H1 (cell line): ENCODE measurements around the gene AMPD3. TPM values are rescaled to one million over a fixed set of nuclear protein-coding genes. Genes with fewer than 3 reads are reported as not detected.

ENCODE experiments used
- CBX5 ChIP-seq: fragments of 300-800, 300-1000 bp; sonication (generic); IDR thresholded peaks from 2 replicates; pipeline ENCODE4 v1.7.1; 2016; ENCODE audit warnings: antibody characterized with exemption, low read length, low read depth
- CEBPB ChIP-seq: IDR thresholded peaks from 2 replicates; pipeline ENCODE4 v1.6.1; 2012; ENCODE audit warnings: low read depth, low read length
- CREB1 ChIP-seq: IDR thresholded peaks from 2 replicates; pipeline ENCODE4 v1.6.1; 2012; ENCODE audit warnings: inconsistent platforms
- CTBP2 ChIP-seq: IDR thresholded peaks from 2 replicates; pipeline ENCODE4 v1.7.0; 2011; ENCODE audit warnings: borderline replicate concordance, mild to moderate bottlenecking, moderate library complexity, mixed read lengths, low read length; ENCODE audit not compliant: insufficient read depth, insufficient read length
- KDM5A ChIP-seq: fragments of 200-600 bp; IDR thresholded peaks from 2 replicates; pipeline ENCODE4 v1.7.1; 2012; ENCODE audit warnings: mild to moderate bottlenecking, low read length, inconsistent platforms, mixed read lengths
- NRF1 ChIP-seq: IDR thresholded peaks from 2 replicates; pipeline ENCODE4 v1.6.1; 2011; ENCODE audit warnings: mild to moderate bottlenecking, low read depth, low read length, improper control_type of control experiment
- POU5F1 ChIP-seq: IDR thresholded peaks from 2 replicates; pipeline ENCODE4 v1.6.1; 2011; ENCODE audit warnings: low read depth, mild to moderate bottlenecking, low read length, moderate library complexity
- SP4 ChIP-seq: IDR thresholded peaks from 2 replicates; pipeline ENCODE4 v1.6.1; 2012; ENCODE audit warnings: low read length, inconsistent platforms
- TEAD4 ChIP-seq: IDR thresholded peaks from 2 replicates; pipeline ENCODE4 v1.6.1; 2012; ENCODE audit warnings: low read depth, low read length, inconsistent platforms, mixed read lengths
- polyA plus RNA-seq, 7 experiments: library from polyadenylated mRNA; depleted of rRNA in 3 of 7; stranded (reverse) in 5 of 7; unstranded in 2 of 7; fragments of >200 nt in 5 of 7; fragments of 200-250 nt in 2 of 7; gene quantifications; 1 replicate in 5 of 7; 2 replicates in 1 of 7; 4 replicates in 1 of 7; pipeline versions ENCODE4 v1.2.1 to v1.2.3, GENCODE V29; 2011 to 2013; ENCODE audit warnings: missing spikeins in 2 of 7, mixed read lengths in 2 of 7
- total RNA-seq: library from RNA; stranded (reverse); fragmentation: NEBNext Ultra II Directional; extraction: Animal tissue kit (Norgen Biotek cat#: 25700); gene quantifications from 2 replicates; pipeline ENCODE4 v1.2.1, GENCODE V29; 2021
- TF ChIP-seq, protein P1 (sequence below): fragments of 300-600 bp; sonication (generic); IDR thresholded peaks from 2 replicates; pipeline ENCODE4 v1.7.1; 2012; ENCODE audit warnings: low read length, moderate library complexity, mild to moderate bottlenecking, inconsistent platforms; ENCODE audit not compliant: insufficient replicate concordance
- TF ChIP-seq, protein P2 (sequence below): IDR thresholded peaks from 2 replicates; pipeline ENCODE4 v1.6.1; 2012; ENCODE audit warnings: low read length, inconsistent platforms

The AMPD3 gene
- total and polyA plus RNA-seq, 2 of the 8 experiments (the other 6 are each of a cell fraction or from before 2014, with no cell fraction given): 4.0 to 6.3 TPM

DNA sequence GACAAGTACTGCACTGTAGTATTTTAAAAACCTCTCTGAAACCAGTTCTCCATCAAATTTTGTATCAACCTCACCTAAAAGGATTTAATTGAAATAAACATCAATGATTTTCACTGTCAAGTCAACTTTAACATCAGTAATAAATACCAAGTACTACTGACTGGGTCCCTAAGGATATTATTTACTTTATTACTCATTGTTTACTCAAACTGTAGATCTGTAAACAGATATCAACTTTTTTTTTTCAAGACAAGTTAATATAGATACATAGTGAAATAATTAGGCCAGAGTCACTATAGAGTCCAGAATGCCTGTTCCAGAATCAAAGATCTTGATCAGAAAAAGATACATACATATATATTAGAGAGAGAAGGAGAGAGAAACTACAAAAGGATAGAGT lies 84.3 kb downstream of the AMPD3 start (continued):
- TF ChIP-seq, protein P1, sequence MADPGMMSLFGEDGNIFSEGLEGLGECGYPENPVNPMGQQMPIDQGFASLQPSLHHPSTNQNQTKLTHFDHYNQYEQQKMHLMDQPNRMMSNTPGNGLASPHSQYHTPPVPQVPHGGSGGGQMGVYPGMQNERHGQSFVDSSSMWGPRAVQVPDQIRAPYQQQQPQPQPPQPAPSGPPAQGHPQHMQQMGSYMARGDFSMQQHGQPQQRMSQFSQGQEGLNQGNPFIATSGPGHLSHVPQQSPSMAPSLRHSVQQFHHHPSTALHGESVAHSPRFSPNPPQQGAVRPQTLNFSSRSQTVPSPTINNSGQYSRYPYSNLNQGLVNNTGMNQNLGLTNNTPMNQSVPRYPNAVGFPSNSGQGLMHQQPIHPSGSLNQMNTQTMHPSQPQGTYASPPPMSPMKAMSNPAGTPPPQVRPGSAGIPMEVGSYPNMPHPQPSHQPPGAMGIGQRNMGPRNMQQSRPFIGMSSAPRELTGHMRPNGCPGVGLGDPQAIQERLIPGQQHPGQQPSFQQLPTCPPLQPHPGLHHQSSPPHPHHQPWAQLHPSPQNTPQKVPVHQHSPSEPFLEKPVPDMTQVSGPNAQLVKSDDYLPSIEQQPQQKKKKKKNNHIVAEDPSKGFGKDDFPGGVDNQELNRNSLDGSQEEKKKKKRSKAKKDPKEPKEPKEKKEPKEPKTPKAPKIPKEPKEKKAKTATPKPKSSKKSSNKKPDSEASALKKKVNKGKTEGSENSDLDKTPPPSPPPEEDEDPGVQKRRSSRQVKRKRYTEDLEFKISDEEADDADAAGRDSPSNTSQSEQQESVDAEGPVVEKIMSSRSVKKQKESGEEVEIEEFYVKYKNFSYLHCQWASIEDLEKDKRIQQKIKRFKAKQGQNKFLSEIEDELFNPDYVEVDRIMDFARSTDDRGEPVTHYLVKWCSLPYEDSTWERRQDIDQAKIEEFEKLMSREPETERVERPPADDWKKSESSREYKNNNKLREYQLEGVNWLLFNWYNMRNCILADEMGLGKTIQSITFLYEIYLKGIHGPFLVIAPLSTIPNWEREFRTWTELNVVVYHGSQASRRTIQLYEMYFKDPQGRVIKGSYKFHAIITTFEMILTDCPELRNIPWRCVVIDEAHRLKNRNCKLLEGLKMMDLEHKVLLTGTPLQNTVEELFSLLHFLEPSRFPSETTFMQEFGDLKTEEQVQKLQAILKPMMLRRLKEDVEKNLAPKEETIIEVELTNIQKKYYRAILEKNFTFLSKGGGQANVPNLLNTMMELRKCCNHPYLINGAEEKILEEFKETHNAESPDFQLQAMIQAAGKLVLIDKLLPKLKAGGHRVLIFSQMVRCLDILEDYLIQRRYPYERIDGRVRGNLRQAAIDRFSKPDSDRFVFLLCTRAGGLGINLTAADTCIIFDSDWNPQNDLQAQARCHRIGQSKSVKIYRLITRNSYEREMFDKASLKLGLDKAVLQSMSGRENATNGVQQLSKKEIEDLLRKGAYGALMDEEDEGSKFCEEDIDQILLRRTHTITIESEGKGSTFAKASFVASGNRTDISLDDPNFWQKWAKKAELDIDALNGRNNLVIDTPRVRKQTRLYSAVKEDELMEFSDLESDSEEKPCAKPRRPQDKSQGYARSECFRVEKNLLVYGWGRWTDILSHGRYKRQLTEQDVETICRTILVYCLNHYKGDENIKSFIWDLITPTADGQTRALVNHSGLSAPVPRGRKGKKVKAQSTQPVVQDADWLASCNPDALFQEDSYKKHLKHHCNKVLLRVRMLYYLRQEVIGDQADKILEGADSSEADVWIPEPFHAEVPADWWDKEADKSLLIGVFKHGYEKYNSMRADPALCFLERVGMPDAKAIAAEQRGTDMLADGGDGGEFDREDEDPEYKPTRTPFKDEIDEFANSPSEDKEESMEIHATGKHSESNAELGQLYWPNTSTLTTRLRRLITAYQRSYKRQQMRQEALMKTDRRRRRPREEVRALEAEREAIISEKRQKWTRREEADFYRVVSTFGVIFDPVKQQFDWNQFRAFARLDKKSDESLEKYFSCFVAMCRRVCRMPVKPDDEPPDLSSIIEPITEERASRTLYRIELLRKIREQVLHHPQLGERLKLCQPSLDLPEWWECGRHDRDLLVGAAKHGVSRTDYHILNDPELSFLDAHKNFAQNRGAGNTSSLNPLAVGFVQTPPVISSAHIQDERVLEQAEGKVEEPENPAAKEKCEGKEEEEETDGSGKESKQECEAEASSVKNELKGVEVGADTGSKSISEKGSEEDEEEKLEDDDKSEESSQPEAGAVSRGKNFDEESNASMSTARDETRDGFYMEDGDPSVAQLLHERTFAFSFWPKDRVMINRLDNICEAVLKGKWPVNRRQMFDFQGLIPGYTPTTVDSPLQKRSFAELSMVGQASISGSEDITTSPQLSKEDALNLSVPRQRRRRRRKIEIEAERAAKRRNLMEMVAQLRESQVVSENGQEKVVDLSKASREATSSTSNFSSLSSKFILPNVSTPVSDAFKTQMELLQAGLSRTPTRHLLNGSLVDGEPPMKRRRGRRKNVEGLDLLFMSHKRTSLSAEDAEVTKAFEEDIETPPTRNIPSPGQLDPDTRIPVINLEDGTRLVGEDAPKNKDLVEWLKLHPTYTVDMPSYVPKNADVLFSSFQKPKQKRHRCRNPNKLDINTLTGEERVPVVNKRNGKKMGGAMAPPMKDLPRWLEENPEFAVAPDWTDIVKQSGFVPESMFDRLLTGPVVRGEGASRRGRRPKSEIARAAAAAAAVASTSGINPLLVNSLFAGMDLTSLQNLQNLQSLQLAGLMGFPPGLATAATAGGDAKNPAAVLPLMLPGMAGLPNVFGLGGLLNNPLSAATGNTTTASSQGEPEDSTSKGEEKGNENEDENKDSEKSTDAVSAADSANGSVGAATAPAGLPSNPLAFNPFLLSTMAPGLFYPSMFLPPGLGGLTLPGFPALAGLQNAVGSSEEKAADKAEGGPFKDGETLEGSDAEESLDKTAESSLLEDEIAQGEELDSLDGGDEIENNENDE: no peak
- TF ChIP-seq NRF1 (no peak), KDM5A (no peak), SP4 (no peak), TEAD4 (no peak), POU5F1 (no peak), CREB1 (no peak), CEBPB (no peak), CTBP2 (no peak), CBX5 (no peak)
- TF ChIP-seq, protein P2, sequence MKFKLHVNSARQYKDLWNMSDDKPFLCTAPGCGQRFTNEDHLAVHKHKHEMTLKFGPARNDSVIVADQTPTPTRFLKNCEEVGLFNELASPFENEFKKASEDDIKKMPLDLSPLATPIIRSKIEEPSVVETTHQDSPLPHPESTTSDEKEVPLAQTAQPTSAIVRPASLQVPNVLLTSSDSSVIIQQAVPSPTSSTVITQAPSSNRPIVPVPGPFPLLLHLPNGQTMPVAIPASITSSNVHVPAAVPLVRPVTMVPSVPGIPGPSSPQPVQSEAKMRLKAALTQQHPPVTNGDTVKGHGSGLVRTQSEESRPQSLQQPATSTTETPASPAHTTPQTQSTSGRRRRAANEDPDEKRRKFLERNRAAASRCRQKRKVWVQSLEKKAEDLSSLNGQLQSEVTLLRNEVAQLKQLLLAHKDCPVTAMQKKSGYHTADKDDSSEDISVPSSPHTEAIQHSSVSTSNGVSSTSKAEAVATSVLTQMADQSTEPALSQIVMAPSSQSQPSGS: no peak
